ENCODE measurements around the gene MAPKAP1. TPM values are rescaled to one million over a fixed set of nuclear protein-coding genes. Genes with fewer than 3 reads are reported as not detected.
A peak's percentile ranks its signal among the peaks of the same experiment; 100 is the strongest.

MAPKAP1 gene
- total RNA-seq, 4 donors from 2014 or later, result 46.7 to 63.0 (median 57.9) TPM

DNA sequence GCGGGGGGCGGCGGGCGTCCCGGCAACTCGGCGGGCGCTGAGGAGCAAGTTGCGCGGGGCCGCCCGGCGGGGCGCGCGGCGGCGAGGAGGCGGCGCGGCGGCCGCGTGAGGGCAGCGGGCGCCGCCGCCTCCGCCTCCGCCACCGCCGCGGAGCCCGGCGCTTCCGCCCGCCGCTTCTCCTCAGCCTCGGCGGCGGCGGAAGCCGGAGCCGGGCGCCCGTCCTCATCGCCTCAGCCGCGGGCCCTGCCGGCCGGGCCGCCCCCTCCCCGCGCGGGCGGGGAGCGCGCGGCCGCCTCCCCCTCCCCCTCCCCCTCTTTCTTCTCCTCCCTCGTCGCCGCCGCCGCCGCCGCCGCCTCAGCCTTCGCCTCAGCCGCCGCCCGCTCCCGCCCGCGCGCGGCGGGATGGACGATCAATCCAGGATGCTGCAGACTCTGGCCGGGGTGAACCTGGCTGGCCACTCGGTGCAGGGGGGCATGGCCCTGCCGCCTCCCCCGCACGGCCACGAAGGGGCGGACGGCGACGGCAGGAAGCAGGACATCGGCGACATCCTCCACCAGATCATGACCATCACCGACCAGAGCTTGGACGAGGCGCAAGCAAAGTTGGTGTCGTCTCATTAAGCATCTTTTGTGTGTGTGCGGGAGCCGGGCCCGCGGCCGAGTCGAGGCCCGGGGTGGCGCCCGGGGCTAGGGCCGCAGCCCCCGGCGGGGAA, 40.2 kb upstream of the MAPKAP1 start, which contains the start of gene PBX3:
TSS of gene PBX3 (plus strand) at position 321 of the 712 bp plus-strand sequence.
- no peak for TF ChIP-seq POLR2A (IDR thresholded peaks at IDR 0.05)
- TF ChIP-seq, protein P1, sequence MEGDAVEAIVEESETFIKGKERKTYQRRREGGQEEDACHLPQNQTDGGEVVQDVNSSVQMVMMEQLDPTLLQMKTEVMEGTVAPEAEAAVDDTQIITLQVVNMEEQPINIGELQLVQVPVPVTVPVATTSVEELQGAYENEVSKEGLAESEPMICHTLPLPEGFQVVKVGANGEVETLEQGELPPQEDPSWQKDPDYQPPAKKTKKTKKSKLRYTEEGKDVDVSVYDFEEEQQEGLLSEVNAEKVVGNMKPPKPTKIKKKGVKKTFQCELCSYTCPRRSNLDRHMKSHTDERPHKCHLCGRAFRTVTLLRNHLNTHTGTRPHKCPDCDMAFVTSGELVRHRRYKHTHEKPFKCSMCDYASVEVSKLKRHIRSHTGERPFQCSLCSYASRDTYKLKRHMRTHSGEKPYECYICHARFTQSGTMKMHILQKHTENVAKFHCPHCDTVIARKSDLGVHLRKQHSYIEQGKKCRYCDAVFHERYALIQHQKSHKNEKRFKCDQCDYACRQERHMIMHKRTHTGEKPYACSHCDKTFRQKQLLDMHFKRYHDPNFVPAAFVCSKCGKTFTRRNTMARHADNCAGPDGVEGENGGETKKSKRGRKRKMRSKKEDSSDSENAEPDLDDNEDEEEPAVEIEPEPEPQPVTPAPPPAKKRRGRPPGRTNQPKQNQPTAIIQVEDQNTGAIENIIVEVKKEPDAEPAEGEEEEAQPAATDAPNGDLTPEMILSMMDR (IDR thresholded peaks at IDR 0.05), result no peak
- peak within 1 kb of the TSS; percentile 86 for H3K4me3 ChIP-seq (ENCODE audit: low read depth, poor library complexity, severe bottlenecking)
- intact Hi-C loops (cut with DNase I; ENCODE audit: low total_unique reads), result no loop called here
- peak in 1 of 2 donors; percentile 89 for DNase-seq (ENCODE audit: low spot score in 2 of 2)
- 0% methylated on average over 35 of the region's 107 CpGs; no CpG with 5 or more reads in 1 of the 2 donors for WGBS, 2 donors

DNA sequence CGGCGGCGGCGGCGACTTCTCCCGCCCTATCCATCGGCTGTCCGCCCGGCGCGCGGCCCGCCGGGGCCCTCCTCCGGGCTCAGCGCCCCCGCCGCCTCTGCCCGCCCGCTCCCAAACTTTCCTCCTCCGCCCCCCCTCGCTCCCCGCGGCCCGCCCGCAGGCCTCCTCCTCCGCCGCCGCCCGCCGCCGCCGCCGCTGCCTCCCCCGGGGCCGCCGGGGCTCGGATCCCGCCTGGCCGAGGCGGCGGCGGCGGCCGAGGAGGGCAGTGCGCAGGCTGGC, 39.7 kb upstream of the MAPKAP1 start:
- TF ChIP-seq, protein P1 (IDR thresholded peaks at IDR 0.05), result no peak
- no peak for TF ChIP-seq POLR2A (IDR thresholded peaks at IDR 0.05)
- H3K4me3 ChIP-seq (ENCODE audit: low read depth, poor library complexity, severe bottlenecking), result no peak overlapping the region
- intact Hi-C loops (cut with DNase I; ENCODE audit: low total_unique reads), result no loop called here
- 0% methylated on average over 6 of the region's 46 CpGs; no CpG with 5 or more reads in 1 of the 2 donors for whole genome bisulfite sequencing, 2 donors
- no peak for DNase-seq (ENCODE audit: low spot score in 2 of 2)

DNA sequence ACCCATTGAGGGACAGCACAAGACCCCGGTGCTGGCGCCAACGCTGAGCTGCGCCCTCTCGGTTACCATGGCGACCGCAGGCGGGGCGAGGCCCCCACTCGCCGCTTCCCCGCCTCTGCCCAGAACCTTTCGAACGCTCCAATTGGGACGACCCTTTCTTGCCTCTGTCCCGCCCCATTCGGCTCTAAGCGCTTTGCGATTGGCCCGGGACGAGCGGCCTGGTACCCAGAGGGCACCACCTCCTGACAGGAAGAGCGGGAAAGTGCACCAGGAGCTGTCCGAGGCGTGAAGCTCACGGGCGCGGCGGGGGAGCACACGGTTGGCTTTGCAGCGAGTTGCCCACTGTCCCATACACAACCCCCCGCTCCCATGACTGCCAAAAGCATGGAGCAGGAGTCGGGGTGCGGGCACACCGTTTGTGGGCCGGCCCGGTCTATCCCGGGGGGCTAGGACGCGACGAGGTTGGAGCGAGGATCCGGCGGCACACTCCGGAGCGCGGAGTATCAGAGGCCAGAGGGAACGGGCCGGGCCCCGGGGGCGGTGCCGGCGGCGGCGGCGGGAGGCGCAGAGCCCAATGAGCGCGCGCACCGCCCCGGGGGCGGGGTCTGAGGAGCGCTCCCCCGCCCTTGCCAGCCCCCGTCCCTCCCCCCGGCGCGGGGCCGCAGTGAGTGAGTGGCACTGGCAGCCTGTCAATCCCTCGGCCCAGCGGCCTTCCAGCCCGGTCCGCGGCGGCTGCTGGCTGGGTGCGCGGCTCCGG, 39.2 kb upstream of the MAPKAP1 start:
- intact Hi-C loops (cut with DNase I; ENCODE audit: low total_unique reads), result no loop called here
- peak; percentile 89 to 98 for DNase-seq (ENCODE audit: low spot score in 2 of 2)
- 0% methylated on average over 39 to 49 of the region's 79 CpGs for WGBS, 2 donors
- peak overlapping the region; percentile 37 for H3K4me3 ChIP-seq (ENCODE audit: low read depth, poor library complexity, severe bottlenecking)
- TF ChIP-seq, protein P1 (IDR thresholded peaks at IDR 0.05), result no peak
- no peak for TF ChIP-seq POLR2A (IDR thresholded peaks at IDR 0.05)

DNA sequence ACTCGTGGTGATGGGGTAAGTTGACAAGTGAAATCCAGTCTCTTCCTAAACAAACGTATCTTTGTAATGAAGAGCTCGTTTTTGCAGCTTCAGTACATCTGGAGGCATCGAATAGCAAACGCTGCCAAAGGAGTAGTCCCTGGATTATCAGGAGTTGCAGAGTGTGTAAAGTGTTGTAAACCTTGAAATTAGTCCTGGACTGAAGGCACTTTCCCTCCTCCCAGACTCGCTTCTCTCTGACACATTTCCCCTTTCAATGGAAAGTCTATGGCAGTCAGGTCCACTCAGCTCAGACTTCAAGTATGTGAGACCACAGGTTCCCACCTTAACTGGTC, 38.6 kb upstream of the MAPKAP1 start:
- 11 to 16% methylated on average over 6 of the region's 6 CpGs for WGBS, 2 donors
- H3K4me3 ChIP-seq (ENCODE audit: low read depth, poor library complexity, severe bottlenecking), result no peak overlapping the region
- DNase-seq (ENCODE audit: low spot score in 2 of 2), result no peak
- no peak for TF ChIP-seq POLR2A (IDR thresholded peaks at IDR 0.05)
- TF ChIP-seq, protein P1 (IDR thresholded peaks at IDR 0.05), result no peak
- intact Hi-C loops (cut with DNase I; ENCODE audit: low total_unique reads), result no loop called here

DNA sequence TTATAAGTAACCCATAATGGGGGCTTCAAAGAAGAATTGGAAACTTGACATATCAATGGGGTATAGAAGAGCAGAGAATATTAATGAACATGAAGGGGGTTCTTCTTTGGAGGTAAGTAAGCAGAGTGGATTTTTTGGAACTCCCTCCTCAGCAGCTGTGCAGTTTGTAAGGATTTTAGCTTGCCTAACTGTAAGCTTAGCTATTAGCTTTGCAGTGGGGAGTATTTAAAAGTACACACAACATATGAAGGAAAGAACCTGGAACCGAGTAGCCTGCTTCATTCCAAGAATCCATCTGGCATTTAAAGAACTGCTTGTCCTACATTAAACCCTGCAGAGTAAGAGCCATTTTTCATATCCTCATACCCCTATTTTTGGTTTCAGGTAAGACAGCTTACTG, 38.0 kb upstream of the MAPKAP1 start:
- no peak for TF ChIP-seq POLR2A (IDR thresholded peaks at IDR 0.05)
- TF ChIP-seq, protein P1 (IDR thresholded peaks at IDR 0.05), result no peak
- no peak for DNase-seq (ENCODE audit: low spot score in 2 of 2)
- intact Hi-C loops (cut with DNase I; ENCODE audit: low total_unique reads), result no loop called here
- H3K4me3 ChIP-seq (ENCODE audit: low read depth, poor library complexity, severe bottlenecking), result no peak overlapping the region
- 24 to 29% methylated on average over 1 of the region's 1 CpG for WGBS, 2 donors
